ENCODE measurements around the gene TCF12. TPM values are rescaled to one million over a fixed set of nuclear protein-coding genes. Genes with fewer than 3 reads are reported as not detected.

The TCF12 gene
- total RNA-seq, 3 donors from 2014 or later (not counting 1 experiment from before 2014, with no cell fraction given): 84.1 to 111 (median 107) TPM

GRCh38 chr15:57321485-57321884 is 403.0 kb downstream of the TCF12 start:
- H3K27ac ChIP-seq (ENCODE audit: low read length): no peak overlapping the region
- Mint-ChIP-seq H3K27me3 (ENCODE audit: low read depth in 2 of 2) (peaks cover 0 to 3% of the 10 kb centered on the region in 2 donors), H3K4me1 (peaks cover 5 to 16% of the 10 kb centered on the region in 2 donors), H3K4me3 (no peak overlapping the region), H3K36me3 (no peaks in the 10 kb centered on the region), H3K27ac (no peak overlapping the region), H3K9me3 (no peaks in the 10 kb centered on the region)
- no peaks in the 10 kb centered on the region for H3K4me1 ChIP-seq (ENCODE audit: control insufficient read depth, insufficient read depth, low read length)
- H3K9me3 ChIP-seq (ENCODE audit: control insufficient read depth, insufficient read depth, low read length): no peaks in the 10 kb centered on the region
- no peaks in the 10 kb centered on the region for H3K36me3 ChIP-seq (ENCODE audit: control insufficient read depth, insufficient read depth, low read length)
- no peak for DNase-seq
- TF ChIP-seq, protein P1, sequence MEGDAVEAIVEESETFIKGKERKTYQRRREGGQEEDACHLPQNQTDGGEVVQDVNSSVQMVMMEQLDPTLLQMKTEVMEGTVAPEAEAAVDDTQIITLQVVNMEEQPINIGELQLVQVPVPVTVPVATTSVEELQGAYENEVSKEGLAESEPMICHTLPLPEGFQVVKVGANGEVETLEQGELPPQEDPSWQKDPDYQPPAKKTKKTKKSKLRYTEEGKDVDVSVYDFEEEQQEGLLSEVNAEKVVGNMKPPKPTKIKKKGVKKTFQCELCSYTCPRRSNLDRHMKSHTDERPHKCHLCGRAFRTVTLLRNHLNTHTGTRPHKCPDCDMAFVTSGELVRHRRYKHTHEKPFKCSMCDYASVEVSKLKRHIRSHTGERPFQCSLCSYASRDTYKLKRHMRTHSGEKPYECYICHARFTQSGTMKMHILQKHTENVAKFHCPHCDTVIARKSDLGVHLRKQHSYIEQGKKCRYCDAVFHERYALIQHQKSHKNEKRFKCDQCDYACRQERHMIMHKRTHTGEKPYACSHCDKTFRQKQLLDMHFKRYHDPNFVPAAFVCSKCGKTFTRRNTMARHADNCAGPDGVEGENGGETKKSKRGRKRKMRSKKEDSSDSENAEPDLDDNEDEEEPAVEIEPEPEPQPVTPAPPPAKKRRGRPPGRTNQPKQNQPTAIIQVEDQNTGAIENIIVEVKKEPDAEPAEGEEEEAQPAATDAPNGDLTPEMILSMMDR (IDR thresholded peaks at IDR 0.05): no peak
- H3K4me3 ChIP-seq (ENCODE audit: low read length): no peak overlapping the region
- ATAC-seq: no peak
- WGBS (ENCODE audit: insufficient coverage): 91% methylated on average over 2 of the region's 3 CpGs
- intact Hi-C loops (cut with micrococcal nuclease): no loop called here
- H3K27me3 ChIP-seq (ENCODE audit: control insufficient read depth, insufficient read depth, low read length): no peaks in the 10 kb centered on the region

- Mint-ChIP-seq H3K4me3 (no peak overlapping the region), H3K9me3 (no peaks in the 10 kb centered on the region), H3K27me3 (ENCODE audit: low read depth in 2 of 2) (peaks cover 0 to 3% of the 10 kb centered on the region in 2 donors), H3K36me3 (no peaks in the 10 kb centered on the region), H3K4me1 (peaks cover 5 to 16% of the 10 kb centered on the region in 2 donors), H3K27ac (no peak overlapping the region)
- H3K36me3 ChIP-seq (ENCODE audit: control insufficient read depth, insufficient read depth, low read length): no peaks in the 10 kb centered on the region
- H3K27me3 ChIP-seq (ENCODE audit: control insufficient read depth, insufficient read depth, low read length): no peaks in the 10 kb centered on the region
- 61% methylated on average over 13 of the region's 13 CpGs for WGBS (ENCODE audit: insufficient coverage)
- no peaks in the 10 kb centered on the region for H3K4me1 ChIP-seq (ENCODE audit: control insufficient read depth, insufficient read depth, low read length)
- H3K4me3 ChIP-seq (ENCODE audit: low read length): no peak overlapping the region
- no peak overlapping the region for H3K27ac ChIP-seq (ENCODE audit: low read length)
- intact Hi-C loops (cut with micrococcal nuclease): no loop called here
- no peak for DNase-seq
- no peaks in the 10 kb centered on the region for H3K9me3 ChIP-seq (ENCODE audit: control insufficient read depth, insufficient read depth, low read length)
- TF ChIP-seq, protein P1 (IDR thresholded peaks at IDR 0.05): no peak
- ATAC-seq: no peak
Measured at GRCh38 chr15:57321973-57322601, 403.6 kb downstream of the TCF12 start.

GRCh38 chr15:57322602-57323250 is 404.3 kb downstream of the TCF12 start:
- ATAC-seq (no peak), DNase-seq (no peak)
- H3K27ac ChIP-seq (ENCODE audit: low read length): no peak overlapping the region
- no peak overlapping the region for H3K4me3 ChIP-seq (ENCODE audit: low read length)
- Mint-ChIP-seq H3K4me1 (peaks cover 5 to 16% of the 10 kb centered on the region in 2 donors), H3K27ac (no peak overlapping the region), H3K4me3 (no peak overlapping the region), H3K9me3 (no peaks in the 10 kb centered on the region), H3K36me3 (no peaks in the 10 kb centered on the region), H3K27me3 (ENCODE audit: low read depth in 2 of 2) (peaks cover 0 to 3% of the 10 kb centered on the region in 2 donors)
- 89% methylated on average over 11 of the region's 11 CpGs for WGBS (ENCODE audit: insufficient coverage)
- no peaks in the 10 kb centered on the region for H3K4me1 ChIP-seq (ENCODE audit: control insufficient read depth, insufficient read depth, low read length)
- no peaks in the 10 kb centered on the region for H3K36me3 ChIP-seq (ENCODE audit: control insufficient read depth, insufficient read depth, low read length)
- TF ChIP-seq, protein P1 (IDR thresholded peaks at IDR 0.05): no peak
- no peaks in the 10 kb centered on the region for H3K9me3 ChIP-seq (ENCODE audit: control insufficient read depth, insufficient read depth, low read length)
- H3K27me3 ChIP-seq (ENCODE audit: control insufficient read depth, insufficient read depth, low read length): no peaks in the 10 kb centered on the region
- intact Hi-C loops (cut with micrococcal nuclease): no loop called here
